Fibroblast of lung (primary cell): ENCODE measurements around the gene C1QTNF12. TPM values are rescaled to one million over a fixed set of nuclear protein-coding genes. Genes with fewer than 3 reads are reported as not detected.

Experiments used
- DNase-seq, 2 donors: peaks; one replicate each; pipeline versions ENCODE4 v3.0.0 to v3.0.0-alpha.2; 2010; ENCODE audit warnings: low read depth in 2 of 2
- H2AFZ ChIP-seq: 2 replicates; pipeline ENCODE4 v1.5.1; 2012; ENCODE audit warnings: low read length, control low read depth, inconsistent platforms
- H3K27ac ChIP-seq: 2 replicates; pipeline ENCODE4 v1.5.1; 2011; ENCODE audit warnings: low read length, control low read depth; ENCODE audit not compliant: insufficient read depth
- H3K27me3 ChIP-seq: 2 replicates; pipeline ENCODE4 v1.5.1; 2011; ENCODE audit warnings: mild to moderate bottlenecking, low read length; ENCODE audit not compliant: control insufficient read depth, insufficient read depth
- H3K36me3 ChIP-seq: 2 replicates; pipeline ENCODE4 v1.5.1; 2011; ENCODE audit warnings: low read length; ENCODE audit not compliant: control insufficient read depth, insufficient read depth
- H3K4me1 ChIP-seq: 2 replicates; pipeline ENCODE4 v1.5.1; 2011; ENCODE audit warnings: low read length; ENCODE audit not compliant: control insufficient read depth, insufficient read depth; ENCODE audit errors: extremely low read depth
- H3K4me2 ChIP-seq: 2 replicates; pipeline ENCODE4 v1.5.1; 2011; ENCODE audit warnings: low read length, control low read depth; ENCODE audit not compliant: insufficient read depth; ENCODE audit errors: extremely low read depth
- H3K4me3 ChIP-seq, 4 experiments: fragments of 200-600 bp in 1 of 4; sonication (generic) in 1 of 4; replicated peaks in 1 of 4; 2 replicates each; pipeline ENCODE4 v1.5.1; 2011 to 2016; ENCODE audit warnings: low read length in 4 of 4, low read depth in 3 of 4, mild to moderate bottlenecking in 3 of 4, control low read depth in 2 of 4, inconsistent platforms in 1 of 4, mixed read lengths in 1 of 4; ENCODE audit not compliant: insufficient read depth in 1 of 4; ENCODE audit errors: control extremely low read depth in 1 of 4
- H3K79me2 ChIP-seq: 2 replicates; pipeline ENCODE4 v1.5.1; 2012; ENCODE audit warnings: mild to moderate bottlenecking, low read length, inconsistent platforms; ENCODE audit not compliant: control insufficient read depth, insufficient read depth
- H3K9ac ChIP-seq: 2 replicates; pipeline ENCODE4 v1.5.1; 2011; ENCODE audit warnings: mild to moderate bottlenecking, low read length, control low read depth; ENCODE audit not compliant: insufficient read depth
- H3K9me3 ChIP-seq: 2 replicates; pipeline ENCODE4 v1.5.1; 2012; ENCODE audit warnings: low read depth, low read length; ENCODE audit not compliant: control insufficient read depth, insufficient read depth
- H4K20me1 ChIP-seq: 2 replicates; pipeline ENCODE4 v1.5.1; 2011; ENCODE audit warnings: low read length; ENCODE audit not compliant: control insufficient read depth, insufficient read depth; ENCODE audit errors: extremely low read depth
- EZH2 ChIP-seq: IDR thresholded peaks from 2 replicates; pipeline ENCODE4 v1.5.1; 2012; ENCODE audit warnings: low read length, control low read depth, mild to moderate bottlenecking; ENCODE audit errors: missing control alignments
- polyA plus RNA-seq, 2 donors: library from polyadenylated mRNA; depleted of rRNA in 1 of 2; stranded (reverse) in 1 of 2; unstranded in 1 of 2; fragments of >200 nt; gene quantifications; 2 replicates each; pipeline ENCODE4 v1.2.1, GENCODE V29; 2011 to 2012; ENCODE audit warnings: missing spikeins in 1 of 2
- total RNA-seq: library from RNA; depleted of rRNA; stranded (reverse); fragments of >200 nt; gene quantifications from 2 replicates; pipeline ENCODE4 v1.2.1, GENCODE V29; 2014
- TF ChIP-seq, protein P1 (sequence below), 2 donors: IDR thresholded peaks in 1 of 2; conservative IDR thresholded peaks in 1 of 2; 1 replicate in 1 of 2; 2 replicates in 1 of 2; pipeline ENCODE4 v1.5.1; 2011 to 2012; ENCODE audit warnings: low read length in 2 of 2, control low read depth in 1 of 2, inconsistent platforms in 1 of 2, low read depth in 1 of 2, mild to moderate bottlenecking in 1 of 2

The C1QTNF12 gene
- total and polyA plus RNA-seq, 2 donors (not counting 1 experiment from before 2014, with no cell fraction given) = 0.27 to 4.1 TPM

DNA sequence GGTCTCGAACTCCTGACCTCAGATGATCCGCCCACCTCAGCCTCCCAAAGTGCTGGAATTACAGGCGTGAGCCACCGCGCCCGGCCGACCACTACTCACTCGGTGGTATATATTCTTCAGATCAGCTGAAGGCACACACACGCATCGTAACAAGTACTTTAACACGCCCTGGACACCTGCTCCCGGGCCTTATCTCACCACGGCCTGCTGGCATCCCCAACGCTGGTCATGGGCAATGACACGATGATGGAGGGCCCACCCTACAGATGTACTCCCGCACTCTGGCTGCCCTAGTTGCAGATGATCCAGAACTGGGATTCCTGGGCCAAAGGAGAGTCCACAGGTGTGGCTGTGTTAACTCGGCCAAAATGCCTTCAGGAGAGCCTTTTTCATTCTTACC is 15.5 kb upstream of the C1QTNF12 start:
- Histone ChIP-seq H3K36me3 (peaks cover 29% of the 10 kb centered on the region), H3K79me2 (peaks cover 49% of the 10 kb centered on the region), H2AFZ (no peak overlapping the region), H3K4me1 (peaks cover 19% of the 10 kb centered on the region), H3K9ac (no peak overlapping the region), H3K4me3 (no peak overlapping the region), H3K27me3 (no peaks in the 10 kb centered on the region), H3K27ac (no peak overlapping the region), H3K9me3 (no peaks in the 10 kb centered on the region), H4K20me1 (no peaks in the 10 kb centered on the region), H3K4me2 (no peak overlapping the region)
- no peak for TF ChIP-seq EZH2
- TF ChIP-seq, protein P1, sequence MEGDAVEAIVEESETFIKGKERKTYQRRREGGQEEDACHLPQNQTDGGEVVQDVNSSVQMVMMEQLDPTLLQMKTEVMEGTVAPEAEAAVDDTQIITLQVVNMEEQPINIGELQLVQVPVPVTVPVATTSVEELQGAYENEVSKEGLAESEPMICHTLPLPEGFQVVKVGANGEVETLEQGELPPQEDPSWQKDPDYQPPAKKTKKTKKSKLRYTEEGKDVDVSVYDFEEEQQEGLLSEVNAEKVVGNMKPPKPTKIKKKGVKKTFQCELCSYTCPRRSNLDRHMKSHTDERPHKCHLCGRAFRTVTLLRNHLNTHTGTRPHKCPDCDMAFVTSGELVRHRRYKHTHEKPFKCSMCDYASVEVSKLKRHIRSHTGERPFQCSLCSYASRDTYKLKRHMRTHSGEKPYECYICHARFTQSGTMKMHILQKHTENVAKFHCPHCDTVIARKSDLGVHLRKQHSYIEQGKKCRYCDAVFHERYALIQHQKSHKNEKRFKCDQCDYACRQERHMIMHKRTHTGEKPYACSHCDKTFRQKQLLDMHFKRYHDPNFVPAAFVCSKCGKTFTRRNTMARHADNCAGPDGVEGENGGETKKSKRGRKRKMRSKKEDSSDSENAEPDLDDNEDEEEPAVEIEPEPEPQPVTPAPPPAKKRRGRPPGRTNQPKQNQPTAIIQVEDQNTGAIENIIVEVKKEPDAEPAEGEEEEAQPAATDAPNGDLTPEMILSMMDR (conservative IDR thresholded peaks at IDR 0.05 in 1 of 2, IDR thresholded peaks at IDR 0.05 in 1 of 2; ENCODE audit: low read depth in 1 of 2, low read length in 2 of 2) = no peak
- no peak for DNase-seq

DNA sequence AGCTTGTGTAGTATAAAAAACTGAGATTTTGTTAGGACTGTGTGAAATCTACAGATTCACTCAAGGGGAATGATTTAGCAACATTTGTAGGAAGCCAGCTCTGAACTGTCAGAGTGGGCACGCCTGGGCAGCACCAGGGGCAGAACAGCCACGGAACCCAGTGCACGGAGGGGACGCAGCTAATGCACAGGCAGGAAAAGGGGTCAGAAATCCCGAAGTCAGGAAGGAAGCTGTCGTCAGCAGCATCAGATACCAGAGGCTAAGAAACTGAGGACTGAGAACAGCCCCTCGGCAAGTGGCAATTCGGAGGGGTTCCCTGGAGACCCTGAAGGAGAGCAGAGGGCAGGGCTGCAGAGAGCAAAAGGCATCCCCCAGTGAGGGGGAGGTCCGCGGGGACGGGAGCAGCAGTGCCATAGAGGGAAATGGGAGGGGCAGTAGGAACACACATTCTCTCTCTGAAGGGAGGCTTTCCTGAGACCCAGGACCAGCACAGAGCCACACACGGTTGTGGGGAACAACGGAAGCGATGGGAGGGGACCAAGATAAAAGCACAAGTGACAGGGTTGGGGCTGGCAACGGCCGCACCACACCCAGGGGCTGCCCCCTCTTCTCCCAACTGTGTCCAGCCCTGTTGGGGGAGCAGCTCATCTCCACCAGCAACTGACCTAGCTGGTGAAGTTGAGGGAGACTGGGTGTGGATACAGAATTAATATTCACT is 14.5 kb upstream of the C1QTNF12 start:
- Histone ChIP-seq H3K4me1 (peaks cover 17% of the 10 kb centered on the region), H3K9ac (no peak overlapping the region), H3K4me2 (no peak overlapping the region)

DNA sequence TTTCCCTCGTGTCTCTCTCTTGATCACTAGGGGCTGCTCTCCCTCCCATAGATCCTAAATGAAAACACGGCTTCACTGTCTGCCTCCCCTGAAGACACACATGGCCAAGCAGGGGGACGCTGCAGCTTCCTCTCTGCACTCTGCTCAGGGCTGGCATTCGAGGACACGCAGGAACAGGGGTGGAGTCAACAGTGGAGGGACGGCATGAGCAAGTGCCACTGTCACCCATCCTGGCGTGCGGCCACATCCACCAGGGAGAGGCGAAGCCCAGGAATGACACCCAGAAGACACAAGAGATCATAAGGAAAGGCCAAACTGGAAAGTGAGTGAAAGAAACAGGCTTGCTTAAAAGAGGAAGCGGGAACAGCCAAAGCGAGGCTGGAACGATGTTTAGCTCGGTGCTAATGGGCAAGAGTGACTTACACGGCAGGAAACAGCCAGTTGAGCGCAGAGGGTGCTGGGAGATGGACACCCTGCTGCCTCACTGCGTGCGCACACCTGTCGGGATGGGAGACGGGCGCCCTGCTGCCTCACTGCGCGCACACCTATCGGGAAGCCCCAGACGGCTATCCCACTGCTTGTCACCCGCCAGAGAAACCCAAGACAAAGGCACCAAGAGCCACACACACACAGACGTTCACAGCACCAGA is 13.6 kb upstream of the C1QTNF12 start:
- no peaks in the 10 kb centered on the region for H4K20me1 ChIP-seq
- H3K4me2 ChIP-seq = no peak overlapping the region
- no peak for DNase-seq
- H2AFZ ChIP-seq = no peak overlapping the region
- H3K4me1 ChIP-seq = peaks cover 9% of the 10 kb centered on the region
- peaks cover 45% of the 10 kb centered on the region for H3K79me2 ChIP-seq
- peaks cover 36% of the 10 kb centered on the region for H3K36me3 ChIP-seq
- H3K9ac ChIP-seq = no peak overlapping the region
- no peaks in the 10 kb centered on the region for H3K9me3 ChIP-seq
- no peak overlapping the region for H3K4me3 ChIP-seq
- no peaks in the 10 kb centered on the region for H3K27me3 ChIP-seq
- no peak for TF ChIP-seq EZH2
- TF ChIP-seq, protein P1 (conservative IDR thresholded peaks at IDR 0.05 in 1 of 2, IDR thresholded peaks at IDR 0.05 in 1 of 2; ENCODE audit: low read depth in 1 of 2, low read length in 2 of 2) = no peak
- peak overlapping the region; percentile 23 for H3K27ac ChIP-seq

More for the DNA sequence above, 14.5 kb upstream of the C1QTNF12 start:
- no peaks in the 10 kb centered on the region for H4K20me1 ChIP-seq
- H3K4me3 ChIP-seq = no peak overlapping the region
- no peak overlapping the region for H2AFZ ChIP-seq
- no peaks in the 10 kb centered on the region for H3K9me3 ChIP-seq
- H3K27ac ChIP-seq = peak overlapping the region; percentile 5
- no peaks in the 10 kb centered on the region for H3K27me3 ChIP-seq
- TF ChIP-seq, protein P1 (conservative IDR thresholded peaks at IDR 0.05 in 1 of 2, IDR thresholded peaks at IDR 0.05 in 1 of 2; ENCODE audit: low read depth in 1 of 2, low read length in 2 of 2) = no peak
- no peak for TF ChIP-seq EZH2
- no peak for DNase-seq
- peaks cover 48% of the 10 kb centered on the region for H3K79me2 ChIP-seq
- peaks cover 31% of the 10 kb centered on the region for H3K36me3 ChIP-seq
